Activated CD8-positive, alpha-beta memory T cell treated with anti-CD3 and anti-CD28 coated beads for 1 hour (primary cell): ENCODE measurements around the gene ZGRF1.
"Not testable (repeated sequence)": the region's sequence is repeated elsewhere in the genome, so short reads cannot be mapped to it uniquely, and the experiment has no call there.

Experiments
- DNase-seq, 2 donors: peaks; one replicate each; pipeline ENCODE4 v3.0.0-alpha.2; 2020; ENCODE audit warnings: low read depth in 1 of 2; ENCODE audit errors: extremely low read depth in 1 of 2

ZGRF1 gene

DNA sequence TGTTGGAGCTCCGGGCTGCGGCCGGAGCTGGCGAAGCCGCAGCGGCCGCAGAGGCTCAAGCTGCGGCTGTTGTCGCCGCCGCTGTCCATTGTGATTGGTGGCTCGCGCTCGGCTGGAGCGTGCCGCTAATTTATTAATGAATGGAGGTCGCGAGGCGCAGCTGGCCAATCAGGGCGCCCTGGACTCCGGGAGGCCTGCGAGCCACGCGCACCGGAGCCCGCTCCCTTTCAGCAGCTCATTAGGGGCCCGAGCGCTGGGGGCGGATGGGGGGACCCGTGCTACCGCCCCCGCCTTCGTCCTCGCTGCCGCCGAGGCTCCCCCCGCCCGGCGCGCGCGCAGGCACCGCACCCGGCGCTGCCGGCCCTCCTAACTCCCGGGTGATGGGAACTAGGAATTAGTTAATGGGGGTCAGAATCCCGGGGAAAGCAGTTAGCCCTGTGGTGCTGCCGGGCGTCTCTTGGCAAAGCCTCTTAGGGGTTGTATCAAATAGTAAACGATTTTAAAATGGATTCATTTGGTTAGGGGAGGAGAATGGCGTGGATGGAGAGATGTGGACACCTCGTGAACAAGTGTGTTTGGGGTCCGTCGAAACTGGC lies 120.1 kb downstream of the ZGRF1 start:
- DNase-seq: no peak

DNA sequence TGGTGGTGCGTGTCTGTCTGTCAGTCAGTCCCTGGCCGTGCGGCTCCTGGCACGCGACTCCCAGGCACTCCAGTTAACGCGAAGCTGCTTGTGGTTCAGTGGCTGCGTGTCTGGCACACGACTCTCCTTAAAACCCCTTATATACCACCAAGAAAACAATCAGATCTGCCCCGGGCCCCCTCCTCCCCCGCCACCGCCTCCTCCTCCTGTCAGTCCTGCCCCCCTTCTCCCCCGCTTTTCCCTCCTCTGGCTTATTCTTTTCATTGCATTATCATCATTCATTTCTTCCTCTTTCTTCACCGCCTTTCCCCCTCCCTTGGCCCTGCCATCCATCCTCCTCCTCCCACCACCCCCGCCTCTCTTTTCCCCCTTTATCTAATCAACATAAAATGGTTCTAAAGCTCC lies 120.6 kb downstream of the ZGRF1 start, which contains the start of gene NEUROG2:
Gene NEUROG2, minus strand, starts transcription at position 115 of the 405 bp plus-strand sequence. CDS start 705 bp downstream, outside the sequence.
- no peak for DNase-seq

DNA sequence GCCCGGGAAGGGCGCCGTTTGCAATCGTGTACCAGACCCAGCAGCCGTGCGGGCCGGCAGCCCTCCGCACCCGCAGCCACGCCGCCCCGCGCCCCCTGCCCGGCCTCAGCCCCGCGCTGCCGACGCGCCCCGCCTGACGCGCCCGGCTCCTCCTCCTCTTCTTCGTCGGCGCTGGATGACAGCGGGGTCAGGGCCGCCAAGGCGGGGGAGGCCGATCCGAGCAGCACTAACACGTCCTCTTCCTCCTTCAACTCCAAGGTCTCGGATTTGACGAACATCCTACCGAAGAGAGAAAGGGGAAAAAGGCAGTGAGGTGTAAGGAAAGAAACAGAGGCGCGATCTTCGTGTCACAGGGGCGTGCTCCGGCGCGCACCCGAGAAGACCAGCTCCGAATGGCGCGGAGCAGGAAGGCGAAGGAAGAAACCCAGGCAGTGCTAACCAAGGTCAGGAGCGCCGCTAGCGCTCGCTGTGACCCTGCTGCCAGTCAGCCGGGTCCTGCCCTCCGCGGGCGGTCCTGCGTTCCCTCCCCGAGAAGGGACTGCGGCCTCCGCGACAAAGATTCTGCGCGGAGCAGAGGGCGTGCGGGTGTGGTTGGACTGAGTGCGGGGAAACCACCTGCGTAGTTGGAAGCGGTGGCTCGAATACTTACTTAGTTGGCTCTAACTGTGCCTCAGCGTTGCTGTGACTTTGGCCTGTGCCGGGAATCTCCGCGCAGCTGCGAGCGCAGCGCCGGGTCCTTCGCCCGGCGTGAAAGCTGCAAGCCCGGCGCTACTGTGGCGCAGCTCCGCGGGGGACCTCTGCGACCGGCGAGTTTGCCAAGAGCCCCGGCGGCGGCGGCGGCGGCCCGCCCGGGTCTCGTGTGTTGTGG lies 121.3 kb downstream of the ZGRF1 start:
- no peak for DNase-seq

DNA sequence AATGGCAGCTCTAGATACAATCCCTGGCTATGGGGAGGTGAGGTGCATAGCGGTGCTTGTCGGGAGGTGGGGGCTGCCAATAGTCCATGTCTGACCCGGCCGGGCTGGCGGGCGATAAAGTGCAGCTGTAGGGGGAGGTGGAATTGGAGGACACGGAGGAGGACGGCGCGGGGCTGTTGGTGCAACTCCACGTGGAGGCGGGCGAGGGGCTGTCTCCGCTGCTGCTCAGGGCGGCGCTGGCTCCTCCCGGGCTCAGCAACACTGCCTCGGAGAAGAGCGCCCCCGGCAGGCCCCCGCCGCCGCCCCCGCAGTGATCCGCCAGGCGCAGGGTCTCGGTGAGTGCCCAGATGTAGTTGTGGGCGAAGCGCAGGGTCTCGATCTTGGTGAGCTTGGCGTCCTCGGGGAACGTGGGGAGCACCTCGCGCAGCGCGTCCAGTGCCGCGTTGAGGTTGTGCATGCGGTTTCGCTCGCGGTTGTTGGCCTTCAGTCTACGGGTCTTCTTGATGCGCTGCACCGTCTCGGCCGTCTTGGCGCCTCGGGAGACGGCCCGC lies 122.0 kb downstream of the ZGRF1 start:
- no peak for DNase-seq

DNA sequence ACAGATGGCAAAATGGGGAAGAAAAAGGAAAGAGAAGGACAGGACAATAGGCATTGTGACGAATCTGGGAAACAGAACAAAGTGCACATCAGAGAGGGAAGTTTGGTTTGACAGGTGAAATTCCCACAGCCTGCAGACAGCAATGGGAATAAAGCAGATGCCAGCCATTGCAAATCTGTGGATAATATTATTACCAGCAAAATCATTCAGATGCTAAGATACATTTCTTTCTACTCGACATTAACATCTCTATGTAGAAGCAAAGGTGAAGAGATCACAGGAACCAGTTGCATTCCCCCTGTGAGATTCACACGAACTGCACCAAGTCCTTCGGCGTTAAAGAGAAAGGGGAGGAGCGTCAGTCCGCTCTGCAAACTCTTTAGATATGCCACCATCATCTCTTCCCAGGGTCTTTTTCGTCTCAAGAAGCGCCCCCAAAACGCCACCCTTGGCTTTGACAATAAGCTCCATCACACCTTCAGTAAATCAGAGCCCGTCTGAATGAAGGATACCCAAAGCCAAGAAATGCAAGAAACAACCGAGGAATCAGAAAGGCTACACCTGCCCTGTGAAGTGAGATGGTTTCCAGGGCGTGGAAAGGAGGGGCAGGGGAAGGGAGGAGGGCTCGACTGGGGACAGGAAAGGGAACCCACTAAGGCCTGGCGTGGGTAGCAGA lies 122.6 kb downstream of the ZGRF1 start:
- DNase-seq: no peak

DNA sequence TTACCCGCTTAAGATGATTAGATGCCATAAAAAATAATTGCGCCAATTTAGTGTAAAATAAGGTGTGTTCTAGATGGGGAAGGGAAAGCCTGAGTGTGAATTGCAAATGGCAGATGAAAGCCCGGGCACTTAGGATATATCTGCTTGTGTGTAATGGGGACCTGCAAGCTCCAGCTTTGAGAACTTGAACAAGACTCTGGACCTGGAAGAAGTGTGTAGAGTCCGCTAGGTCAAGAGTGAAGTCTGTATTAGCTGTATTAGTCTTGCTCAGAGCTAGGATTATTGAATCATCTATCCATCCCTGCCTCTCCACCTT lies 124.9 kb downstream of the ZGRF1 start:
- DNase-seq: no peak

DNA sequence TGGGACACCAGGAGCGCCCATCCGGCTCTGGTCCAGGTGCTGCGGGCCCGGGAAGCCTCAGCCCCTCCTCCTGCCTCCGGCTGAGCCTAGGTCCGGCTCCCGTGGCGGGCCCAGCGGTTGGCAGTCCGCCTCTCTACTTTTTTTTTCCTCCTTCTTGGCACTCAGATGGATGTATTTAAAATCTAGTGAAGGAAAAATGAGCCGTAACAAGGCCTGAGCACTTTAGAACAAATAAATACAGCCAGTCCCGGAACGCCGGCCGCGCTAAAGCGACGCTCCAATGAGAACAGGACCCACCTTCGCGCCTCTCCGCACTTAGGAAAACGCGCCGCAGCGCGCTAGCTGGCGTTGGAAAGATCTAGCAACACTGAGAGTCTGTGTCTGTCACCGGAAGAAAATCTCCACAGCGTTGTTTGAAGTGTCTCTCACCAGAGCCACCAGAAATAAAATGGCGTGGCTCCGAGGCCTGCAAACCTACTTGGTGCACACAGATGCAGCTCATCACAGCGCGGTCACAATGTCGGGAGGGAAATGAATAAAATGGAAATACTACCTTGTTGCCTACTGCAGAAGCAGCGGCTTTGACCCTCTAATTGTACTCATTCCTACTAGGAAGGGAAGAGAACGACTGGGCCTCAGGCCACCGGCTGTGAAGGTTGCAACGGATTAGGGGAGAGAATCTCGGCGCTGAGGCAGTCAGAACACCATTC lies 125.5 kb downstream of the ZGRF1 start:
- no peak for DNase-seq

DNA sequence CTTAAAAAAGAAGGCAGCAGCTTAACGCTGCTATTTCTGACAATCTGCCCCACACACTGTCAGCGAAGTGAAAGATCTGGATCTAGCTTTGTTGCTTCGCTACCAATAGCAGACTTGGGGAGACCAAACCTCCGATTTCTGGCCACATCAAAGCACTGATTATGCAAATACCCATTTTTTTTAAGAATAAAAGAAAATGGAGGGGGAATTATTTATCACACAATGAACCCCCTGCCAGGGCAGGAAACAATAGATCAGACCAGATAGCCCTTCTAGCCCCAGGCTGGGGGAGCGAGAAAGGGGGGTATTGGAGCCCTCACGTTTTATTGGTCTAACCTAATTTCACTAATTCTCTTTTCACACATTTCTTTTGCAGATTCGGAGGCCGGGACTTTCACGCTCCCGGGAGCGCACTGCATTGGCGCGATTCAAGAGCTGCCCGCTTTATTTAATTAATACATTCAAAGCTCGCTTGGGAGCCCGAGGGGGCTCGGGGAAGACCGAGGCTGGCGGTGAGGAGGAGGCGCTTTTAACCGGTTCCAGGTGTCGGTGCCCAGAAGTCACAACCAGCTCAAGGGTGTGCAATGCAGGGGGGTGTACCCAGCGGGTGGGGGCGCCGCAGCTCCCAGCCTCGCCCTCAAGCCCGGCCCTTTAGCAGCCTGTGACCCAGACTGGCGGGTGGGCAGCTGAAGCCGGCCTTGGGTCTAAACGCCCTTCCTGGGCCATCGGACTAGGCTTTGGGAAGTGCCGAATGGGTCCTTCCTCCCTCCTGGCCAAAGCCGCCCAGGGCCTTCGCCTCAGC lies 126.2 kb downstream of the ZGRF1 start:
- DNase-seq: no peak

DNA sequence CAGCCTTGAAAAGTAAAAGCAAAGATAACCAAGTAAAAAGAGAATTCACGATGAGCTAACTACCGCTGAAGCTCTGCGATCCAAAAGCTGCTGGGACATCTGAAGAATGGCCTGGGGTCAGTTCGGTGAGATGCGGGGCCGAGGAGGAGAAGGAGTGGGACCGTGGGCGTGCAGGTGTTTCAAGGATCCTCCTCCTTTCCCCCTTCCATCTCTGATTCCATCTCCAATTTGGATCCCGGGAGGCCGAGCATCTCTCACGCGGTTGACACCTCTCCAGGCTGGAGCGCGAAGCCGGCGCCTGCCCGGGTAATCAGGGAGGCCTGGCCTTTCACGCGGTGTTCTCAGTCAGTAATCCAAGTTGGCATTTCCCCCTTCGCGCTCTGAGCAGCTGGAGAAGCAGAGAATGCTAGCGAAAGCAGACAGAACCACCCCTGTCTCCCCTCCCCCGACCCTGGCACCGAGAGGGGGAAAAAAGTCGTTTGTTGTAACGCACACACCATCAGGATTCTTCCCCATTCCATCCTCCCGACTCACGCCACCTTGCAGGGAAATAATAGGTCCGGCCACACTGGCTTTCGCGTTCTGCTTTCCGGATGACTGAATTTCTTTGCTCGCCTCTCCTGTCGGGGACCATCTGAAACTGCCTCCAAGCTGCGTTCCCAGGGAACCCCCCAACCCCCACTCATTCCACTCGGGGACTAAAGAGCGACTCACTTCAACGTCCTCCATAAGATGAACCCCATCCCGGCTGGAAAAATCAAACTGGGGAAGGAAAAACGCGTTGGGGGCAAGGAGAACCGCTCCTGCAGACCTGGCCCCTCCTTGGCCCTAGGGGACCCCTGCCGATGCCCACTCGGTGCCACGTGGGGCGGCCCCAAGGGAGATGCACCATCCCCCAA lies 127.2 kb downstream of the ZGRF1 start:
- DNase-seq: no peak

DNA sequence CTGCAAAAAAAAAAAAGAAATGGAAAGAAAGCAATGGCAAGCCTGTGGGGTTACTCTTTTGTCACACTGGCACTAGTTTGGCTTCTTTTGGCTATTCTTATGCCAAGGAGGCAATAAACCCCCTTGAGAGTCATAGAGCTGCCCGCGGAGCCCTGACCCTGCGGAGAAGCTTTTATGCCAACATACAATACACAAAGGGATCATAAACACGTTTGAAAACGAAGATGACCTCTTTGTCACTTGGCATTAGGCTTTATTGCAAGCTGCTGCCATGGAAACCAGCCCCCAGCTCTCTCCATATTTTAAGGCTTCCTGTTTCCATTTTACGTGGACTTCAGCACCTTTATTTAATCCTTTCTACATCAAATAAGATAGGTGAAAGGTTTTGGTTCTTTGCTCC lies 128.4 kb downstream of the ZGRF1 start:
- no peak for DNase-seq

DNA sequence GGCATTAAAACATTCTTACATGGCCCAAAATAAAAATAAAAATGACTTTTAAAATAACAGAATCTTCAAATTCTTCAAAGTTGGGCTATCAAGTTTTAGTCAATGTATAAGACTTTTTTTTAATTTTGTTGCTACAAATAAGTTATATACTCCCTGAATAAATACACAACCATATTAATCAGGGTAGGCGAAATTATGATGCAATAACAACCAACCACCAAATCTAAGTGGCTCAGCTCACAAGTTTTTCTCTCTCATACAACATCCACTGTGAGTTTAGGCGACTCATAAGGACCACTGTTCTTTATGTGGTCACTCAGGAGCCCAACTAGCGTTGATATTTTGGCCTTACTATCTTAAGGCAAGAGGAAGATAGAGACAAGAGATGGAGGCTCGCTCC lies 131.9 kb downstream of the ZGRF1 start:
- DNase-seq: no peak

DNA sequence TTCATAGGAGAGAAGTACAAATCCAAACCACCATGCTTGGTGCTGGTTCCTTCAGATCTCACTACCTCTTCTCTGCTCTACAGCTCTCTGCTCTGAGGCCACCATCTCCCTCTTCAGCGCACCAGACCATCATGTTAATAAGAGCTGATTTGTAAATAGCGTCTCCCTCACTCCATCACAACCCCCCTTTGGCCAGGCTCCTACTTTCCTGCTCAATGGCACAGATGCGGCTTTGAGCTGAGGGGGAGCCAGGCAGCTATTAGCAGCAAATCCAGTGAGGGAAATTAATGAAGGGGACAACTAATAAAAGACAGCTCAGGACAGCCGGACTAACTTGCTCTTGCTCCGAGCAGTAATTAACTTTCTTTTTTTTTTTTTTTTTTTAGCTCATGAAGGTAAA lies 133.8 kb downstream of the ZGRF1 start:
- no peak for DNase-seq

DNA sequence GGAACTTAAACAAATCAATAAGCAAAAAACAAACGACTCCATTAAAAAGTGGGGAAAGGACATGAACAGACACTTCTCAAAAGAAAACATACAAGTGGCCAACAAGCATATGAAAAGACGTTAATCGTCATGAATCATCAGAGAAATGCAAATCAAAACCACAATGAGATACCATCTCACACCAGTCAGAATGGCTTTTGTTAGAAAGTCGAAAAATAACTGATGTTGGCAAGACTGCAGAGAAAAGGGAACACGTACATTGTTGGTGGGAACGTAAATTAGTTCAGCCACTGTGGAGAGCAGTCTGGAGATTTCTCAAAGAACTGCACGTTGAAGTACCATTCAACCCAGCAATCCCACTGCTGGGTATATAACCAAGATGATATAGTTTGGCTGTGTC lies 144.4 kb downstream of the ZGRF1 start:
- DNase-seq: no peak

DNA sequence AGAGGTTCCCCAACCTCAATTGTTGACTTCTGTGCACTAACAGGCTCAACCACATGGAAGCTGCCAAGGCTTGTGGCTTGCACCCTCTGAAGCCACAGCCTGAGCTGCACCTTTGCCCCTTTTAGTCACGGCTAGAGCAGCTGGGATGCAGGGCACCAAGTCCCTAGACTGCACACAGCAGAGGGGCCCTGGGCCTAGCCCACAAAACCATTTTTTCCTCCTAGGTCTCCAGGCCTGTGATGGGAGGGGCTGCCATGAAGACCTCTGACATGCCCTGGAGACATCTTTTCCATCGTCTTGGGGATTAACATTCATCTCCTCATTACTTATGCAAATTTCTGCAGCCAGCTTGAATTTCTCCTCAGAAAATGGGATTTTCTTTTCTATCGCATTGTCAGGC lies 145.9 kb downstream of the ZGRF1 start:
- DNase-seq: not testable (repeated sequence)
